MM.1S (cell line): ENCODE data around the gene SLC6A3.
"Not testable (repeated sequence)": the region's sequence is repeated elsewhere in the genome, so short reads cannot be mapped to it uniquely, and the experiment has no call there.

Experiments
- DNase-seq: peaks from one replicate; pipeline ENCODE4 v3.0.0-alpha.2; 2015
- H2AFZ ChIP-seq: fragments of 300-600 bp; sonication (generic); 2 replicates; pipeline ENCODE4 v1.6.0; 2016; ENCODE audit warnings: antibody characterized with exemption, low read length
- H3F3A ChIP-seq: fragments of 300-600 bp; sonication (generic); 2 replicates; pipeline ENCODE4 v1.6.1; 2016; ENCODE audit warnings: mild to moderate bottlenecking, antibody characterized with exemption, low read length, moderate library complexity, mixed read lengths; ENCODE audit not compliant: insufficient read depth
- H3K27ac ChIP-seq: fragments of 300-600 bp; sonication (generic); 2 replicates; pipeline ENCODE4 v1.5.1; 2016; ENCODE audit warnings: mild to moderate bottlenecking, low read length
- H3K27me3 ChIP-seq: fragments of 300-600 bp; sonication (generic); replicated peaks from 2 replicates; pipeline ENCODE4 v1.6.0; 2016; ENCODE audit warnings: low read length; ENCODE audit not compliant: insufficient read depth
- H3K36me3 ChIP-seq: fragments of 300-600 bp; sonication (generic); replicated peaks from 2 replicates; pipeline ENCODE4 v1.6.1; 2016; ENCODE audit warnings: mild to moderate bottlenecking, low read length, mixed read lengths; ENCODE audit not compliant: insufficient read depth
- H3K4me1 ChIP-seq: fragments of 300-600 bp; sonication (generic); 2 replicates; pipeline ENCODE4 v1.6.1; 2016; ENCODE audit warnings: low read length, mixed read lengths
- H3K4me2 ChIP-seq: fragments of 300-600 bp; sonication (generic); 2 replicates; pipeline ENCODE4 v1.6.0; 2016; ENCODE audit warnings: low read depth, low read length
- H3K4me3 ChIP-seq: fragments of 300-600 bp; sonication (generic); 2 replicates; pipeline ENCODE4 v1.5.1; 2016; ENCODE audit warnings: low read length, mixed read lengths
- H3K79me2 ChIP-seq: fragments of 300-600 bp; sonication (generic); 2 replicates; pipeline ENCODE4 v1.6.1; 2016; ENCODE audit warnings: mixed run types, low read length, mixed read lengths
- H3K9ac ChIP-seq: fragments of 300-600 bp; sonication (generic); 2 replicates; pipeline ENCODE4 v1.6.1; 2016; ENCODE audit warnings: low read length, mixed read lengths
- H3K9me2 ChIP-seq: fragments of 300-600 bp; sonication (generic); replicated peaks from 2 replicates; pipeline ENCODE4 v1.6.1; 2016; ENCODE audit warnings: mild to moderate bottlenecking, low read length, mixed read lengths; ENCODE audit not compliant: insufficient read depth
- H3K9me3 ChIP-seq: fragments of 300-600 bp; sonication (generic); replicated peaks from 2 replicates; pipeline ENCODE4 v1.6.1; 2016; ENCODE audit warnings: mild to moderate bottlenecking, low read length, mixed read lengths; ENCODE audit not compliant: insufficient read depth
- H4K20me1 ChIP-seq: fragments of 300-600 bp; sonication (generic); 2 replicates; pipeline ENCODE4 v1.6.1; 2016; ENCODE audit warnings: mild to moderate bottlenecking, low read length, moderate library complexity, mixed read lengths; ENCODE audit not compliant: insufficient read depth
- CTCF ChIP-seq: fragments of 300-600 bp; sonication (generic); IDR thresholded peaks from 2 replicates; pipeline ENCODE4 v1.5.1; 2016; ENCODE audit warnings: antibody characterized with exemption, low read length, mixed read lengths
- EZH2 ChIP-seq: fragments of 300-600 bp; sonication (generic); optimal IDR thresholded peaks from 2 replicates; pipeline ENCODE3; 2017; ENCODE audit warnings: low read depth, mild to moderate bottlenecking, antibody characterized with exemption, low read length, mixed read lengths
- EZH2phosphoT487 ChIP-seq: fragments of 300-600 bp; sonication (generic); IDR thresholded peaks from 2 replicates; pipeline ENCODE4 v1.6.1; 2018; ENCODE audit warnings: antibody characterized with exemption, low read length

The SLC6A3 gene

GRCh38 chr5:1363581-1363980 lies 81.7 kb downstream of the SLC6A3 start:
- H3K9me3 ChIP-seq, result no peaks in the 10 kb centered on the region
- H3K9me2 ChIP-seq, result no peaks in the 10 kb centered on the region
- DNase-seq, result no peak
- no peak overlapping the region for H2AFZ ChIP-seq
- no peak overlapping the region for H3K9ac ChIP-seq
- no peak overlapping the region for H3K27ac ChIP-seq
- no peaks in the 10 kb centered on the region for H4K20me1 ChIP-seq
- H3K27me3 ChIP-seq, result peaks cover 23% of the 10 kb centered on the region; the same call in 1 of the 2 replicates
- H3K4me1 ChIP-seq, result no peaks in the 10 kb centered on the region
- H3K4me3 ChIP-seq, result no peak overlapping the region
- H3K36me3 ChIP-seq, result no peaks in the 10 kb centered on the region
- no peaks in the 10 kb centered on the region for H3K79me2 ChIP-seq
- no peak overlapping the region for H3K4me2 ChIP-seq
- no peak for TF ChIP-seq EZH2
- TF ChIP-seq CTCF, result no peak
- TF ChIP-seq EZH2phosphoT487, result no peak
- H3F3A ChIP-seq, result no peaks in the 10 kb centered on the region

GRCh38 chr5:1363160-1363559 lies 82.1 kb downstream of the SLC6A3 start:
- Histone ChIP-seq H3K4me1 (no peaks in the 10 kb centered on the region), H3K36me3 (no peaks in the 10 kb centered on the region), H3K9me2 (no peaks in the 10 kb centered on the region), H4K20me1 (no peaks in the 10 kb centered on the region), H3K4me2 (no peak overlapping the region), H2AFZ (no peak overlapping the region), H3K27me3 (peaks cover 23% of the 10 kb centered on the region; the same call in 1 of the 2 replicates), H3K27ac (no peak overlapping the region), H3K9ac (no peak overlapping the region), H3K9me3 (no peaks in the 10 kb centered on the region), H3F3A (no peaks in the 10 kb centered on the region), H3K79me2 (no peaks in the 10 kb centered on the region), H3K4me3 (no peak overlapping the region)
- TF ChIP-seq EZH2phosphoT487, result no peak
- DNase-seq, result no peak

DNA sequence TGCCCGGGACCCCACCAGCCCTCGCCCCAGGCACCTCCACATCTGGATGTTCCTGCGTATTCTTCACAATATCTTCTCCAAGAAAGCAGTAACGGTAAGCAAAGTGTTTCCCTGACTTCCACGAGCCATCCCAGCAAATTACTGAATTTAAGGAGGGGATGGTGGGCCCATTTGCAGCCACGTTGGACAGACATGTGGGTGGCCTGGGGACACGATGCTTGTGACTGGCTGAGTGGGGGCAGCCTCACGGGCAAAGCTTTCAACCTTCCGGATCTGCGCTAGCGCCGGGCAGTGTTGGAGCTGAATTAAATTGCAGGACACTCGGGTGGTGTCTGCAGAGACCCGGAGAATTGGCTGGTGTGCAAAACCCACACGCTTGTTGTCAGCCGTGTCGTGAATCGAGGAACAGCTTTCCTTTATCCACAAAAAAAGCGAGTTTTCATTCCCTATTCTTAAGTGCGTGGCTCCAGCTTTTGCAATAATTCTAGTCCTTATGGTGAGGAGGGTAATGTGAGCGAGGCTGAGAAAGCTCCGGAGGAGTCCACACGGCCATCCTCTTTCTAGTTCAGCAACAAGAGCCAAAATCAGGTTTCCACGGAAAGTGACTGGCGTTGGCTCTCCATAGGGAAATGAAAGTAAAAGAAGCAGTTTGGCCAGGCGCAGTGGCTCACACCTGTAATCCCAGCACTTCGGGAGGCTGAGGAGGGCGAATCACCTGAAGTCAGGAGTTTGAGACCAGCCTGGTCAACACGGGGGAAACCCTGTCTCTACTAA lies 82.8 kb downstream of the SLC6A3 start:
- Histone ChIP-seq H3K4me2 (no peak overlapping the region), H3K4me1 (no peaks in the 10 kb centered on the region), H3K9me2 (no peaks in the 10 kb centered on the region), H2AFZ (no peak overlapping the region), H3K27ac (no peak overlapping the region), H3K4me3 (no peak overlapping the region), H3K79me2 (no peaks in the 10 kb centered on the region), H3K36me3 (no peaks in the 10 kb centered on the region), H3K27me3 (peaks cover 23% of the 10 kb centered on the region; the same call in 1 of the 2 replicates), H3F3A (no peaks in the 10 kb centered on the region), H4K20me1 (no peaks in the 10 kb centered on the region), H3K9ac (no peak overlapping the region), H3K9me3 (no peaks in the 10 kb centered on the region)
- DNase-seq, result no peak
- no peak for TF ChIP-seq EZH2
- no peak for TF ChIP-seq EZH2phosphoT487
- no peak for TF ChIP-seq CTCF

GRCh38 chr5:1360861-1361260 lies 84.4 kb downstream of the SLC6A3 start:
- H3K4me1 ChIP-seq, result no peaks in the 10 kb centered on the region
- no peaks in the 10 kb centered on the region for H3K36me3 ChIP-seq
- H3K27me3 ChIP-seq, result peaks cover 10% of the 10 kb centered on the region; the same call in 1 of the 2 replicates
- H3K9me2 ChIP-seq, result no peaks in the 10 kb centered on the region
- H3K4me2 ChIP-seq, result no peak overlapping the region
- H3F3A ChIP-seq, result no peaks in the 10 kb centered on the region
- H3K9ac ChIP-seq, result no peak overlapping the region
- H4K20me1 ChIP-seq, result no peaks in the 10 kb centered on the region
- no peak overlapping the region for H2AFZ ChIP-seq
- H3K4me3 ChIP-seq, result no peak overlapping the region
- DNase-seq, result no peak
- no peak overlapping the region for H3K27ac ChIP-seq
- no peaks in the 10 kb centered on the region for H3K79me2 ChIP-seq
- no peak for TF ChIP-seq CTCF
- no peak for TF ChIP-seq EZH2
- no peak for TF ChIP-seq EZH2phosphoT487
- H3K9me3 ChIP-seq, result no peaks in the 10 kb centered on the region

GRCh38 chr5:1360367-1360766 lies 84.9 kb downstream of the SLC6A3 start:
- H3K27me3 ChIP-seq, result peaks cover 10% of the 10 kb centered on the region; the same call in 1 of the 2 replicates
- H3F3A ChIP-seq, H3K9me3 ChIP-seq, H3K4me1 ChIP-seq, H3K4me2 ChIP-seq, H4K20me1 ChIP-seq, H2AFZ ChIP-seq, H3K4me3 ChIP-seq, H3K79me2 ChIP-seq, DNase-seq, H3K36me3 ChIP-seq, H3K27ac ChIP-seq, H3K9ac ChIP-seq, H3K9me2 ChIP-seq: not testable (repeated sequence)
